HCT116 (cell line): ENCODE measurements around the gene DHPS. TPM values are rescaled to one million over a fixed set of nuclear protein-coding genes. Genes with fewer than 3 reads are reported as not detected.

ENCODE experiments used
- ATAC-seq: fragments of 200-7000 bp; cut with Tn5 transposase; 2 replicates; pipeline ENCODE4 v1.9.1; 2020; ENCODE audit warnings: mild to moderate bottlenecking, moderate library complexity
- BruUV-seq: library from RNA; stranded (reverse); fragments of 400-500 nt; replicated peaks from 2 replicates; lab custom pipeline; 2021; lab: Mats Ljungman, UMichigan
- CTCF ChIA-PET: fragments of 300-600 bp; sonication (Branson Sonifier 250); formaldehyde crosslinking; loops from one replicate; lab custom pipeline; 2021; ENCODE audit warnings: antibody characterized with exemption; lab: Charles Lee
- POLR2A ChIA-PET: fragments of 300-600, 350-600 bp; sonication (Branson Sonifier 250); formaldehyde crosslinking; loops from one replicate; lab custom pipeline; 2021; ENCODE audit warnings: antibody characterized with exemption; lab: Charles Lee
- RAD21 ChIA-PET, 2 experiments: fragments of 300-600 bp; sonication (Branson Sonifier 250); formaldehyde crosslinking; loops; one replicate each; lab custom pipeline; 2023; ENCODE audit warnings: low total read pairs in 2 of 2; ENCODE audit not compliant: uncharacterized antibody in 2 of 2, unreplicated experiment in 2 of 2, low non-redundant PET in 1 of 2; lab: Charles Lee
- DNase-seq: peaks from one replicate; pipeline ENCODE4 v3.0.0-alpha.2; 2010; ENCODE audit warnings: low read depth, low spot score
- H2AFZ ChIP-seq: fragments of 200-600 bp; shearing (Covaris generic), sonication (generic); 2 replicates; pipeline ENCODE4 v1.6.1; 2017; ENCODE audit warnings: low read depth, mixed run types, mixed read lengths, antibody characterized with exemption, low read length; ENCODE audit not compliant: poor library complexity, severe bottlenecking
- H3K27ac ChIP-seq: 2 replicates; pipeline ENCODE4 v1.5.1; 2012; ENCODE audit warnings: low read depth, low read length
- H3K27me3 ChIP-seq: fragments of 200-600 bp; sonication (generic); 2 replicates; pipeline ENCODE4 v1.6.1; 2016; ENCODE audit warnings: mixed run types, low read length, mixed read lengths; ENCODE audit not compliant: insufficient read depth
- H3K36me3 ChIP-seq, 2 experiments: fragments of 200-500 bp in 1 of 2; fragments of 200-600 bp in 1 of 2; sonication (Bioruptor generic) in 1 of 2; sonication (generic) in 1 of 2; 2 replicates each; pipeline versions ENCODE4 v1.5.1 to v1.6.1; 2014 to 2016; ENCODE audit warnings: low read length in 2 of 2, inconsistent platforms in 1 of 2, mixed read lengths in 1 of 2, mixed run types in 1 of 2; ENCODE audit not compliant: insufficient read depth in 2 of 2, control insufficient read depth in 1 of 2
- H3K4me1 ChIP-seq, 2 experiments: fragments of 200-600 bp in 1 of 2; sonication (generic) in 1 of 2; 2 replicates each; pipeline versions ENCODE4 v1.5.1 to v1.6.1; 2012 to 2017; ENCODE audit warnings: low read length in 2 of 2, inconsistent platforms in 1 of 2, mild to moderate bottlenecking in 1 of 2, mixed read lengths in 1 of 2, mixed run types in 1 of 2, moderate library complexity in 1 of 2; ENCODE audit not compliant: insufficient read depth in 2 of 2, control insufficient read depth in 1 of 2
- H3K4me2 ChIP-seq: fragments of 200-600 bp; sonication (generic); 2 replicates; pipeline ENCODE4 v1.6.1; 2017; ENCODE audit warnings: mixed run types, low read length, mixed read lengths
- H3K4me3 ChIP-seq, 2 experiments: fragments of 200-600 bp in 1 of 2; sonication (generic) in 1 of 2; replicated peaks in 1 of 2; 2 replicates each; pipeline ENCODE4 v1.5.1; 2011 to 2016; ENCODE audit warnings: low read length in 2 of 2, control low read depth in 1 of 2, low read depth in 1 of 2, mild to moderate bottlenecking in 1 of 2, mixed read lengths in 1 of 2, mixed run types in 1 of 2
- H3K79me2 ChIP-seq: fragments of 200-600 bp; sonication (generic); 2 replicates; pipeline ENCODE4 v1.6.1; 2017; ENCODE audit warnings: mild to moderate bottlenecking, mixed run types, low read length, moderate library complexity, mixed read lengths; ENCODE audit not compliant: insufficient read depth
- H3K9ac ChIP-seq: fragments of 200-600 bp; sonication (generic); 2 replicates; pipeline ENCODE4 v1.6.1; 2016; ENCODE audit warnings: low read length, mixed read lengths
- H3K9me2 ChIP-seq: fragments of 200-600 bp; sonication (generic), shearing (Covaris generic); 2 replicates; pipeline ENCODE4 v1.6.1; 2017; ENCODE audit warnings: mixed run types, mild to moderate bottlenecking, moderate library complexity; ENCODE audit not compliant: insufficient read depth
- H3K9me3 ChIP-seq, 2 experiments: fragments of 200-500 bp in 1 of 2; fragments of 200-600 bp in 1 of 2; sonication (Bioruptor generic) in 1 of 2; sonication (generic) in 1 of 2; 2 replicates each; pipeline ENCODE4 v1.6.1; 2014 to 2017; ENCODE audit warnings: low read length in 2 of 2, mixed read lengths in 2 of 2, inconsistent platforms in 1 of 2, low read depth in 1 of 2, mild to moderate bottlenecking in 1 of 2, mixed run types in 1 of 2, moderate library complexity in 1 of 2; ENCODE audit not compliant: control insufficient read depth in 1 of 2, insufficient read depth in 1 of 2
- H4K20me1 ChIP-seq: fragments of 200-600 bp; sonication (generic), shearing (Covaris generic); 2 replicates; pipeline ENCODE4 v1.6.1; 2017; ENCODE audit warnings: mixed run types, mild to moderate bottlenecking, moderate library complexity; ENCODE audit not compliant: insufficient read depth
- SIN3A ChIP-seq: IDR thresholded peaks from 2 replicates; pipeline ENCODE4 v1.6.1; 2012; ENCODE audit warnings: low read depth
- intact Hi-C: fragments of 100-400 bp; cut with micrococcal nuclease; formaldehyde crosslinking; loops from 2 replicates; pipeline ENCODE4 v1.10.0; 2022
- total RNA-seq: library from RNA; stranded (reverse); gene quantifications from one replicate; pipeline ENCODE4 v1.2.1, GENCODE V29; 2021; ENCODE audit not compliant: unreplicated experiment
- TF ChIP-seq, protein P1 (sequence below): IDR thresholded peaks from 2 replicates; pipeline ENCODE4 v1.6.1; 2012; ENCODE audit warnings: low read depth

Gene DHPS
- total RNA-seq, 1 experiment from 2014 or later = 134 TPM

DNA sequence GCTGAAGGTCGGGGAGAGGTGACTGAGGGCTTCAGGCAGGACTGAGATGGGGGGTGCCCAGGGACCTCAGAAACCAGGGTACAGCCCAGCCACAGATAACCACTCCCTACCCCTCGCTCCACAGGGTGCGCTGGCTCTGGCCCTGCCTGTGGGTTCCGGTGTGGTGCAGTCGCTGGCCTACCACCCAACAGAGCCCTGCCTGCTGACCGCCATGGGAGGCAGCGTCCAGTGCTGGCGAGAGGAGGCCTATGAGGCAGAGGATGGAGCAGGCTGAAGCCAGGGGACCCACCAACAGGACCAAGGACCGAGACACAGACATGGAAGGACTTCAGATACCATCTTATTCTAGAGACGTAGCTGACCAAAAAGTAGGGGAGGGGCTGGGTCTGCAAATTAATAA, 6.3 kb downstream of the DHPS start:
- Histone ChIP-seq H3K36me3 (peaks cover 25 to 58% of the 10 kb centered on the region in 2 experiments; a peak in 3 of 4 replicates), H3K9me2 (no peaks in the 10 kb centered on the region), H3K9ac (no peak overlapping the region), H4K20me1 (no peaks in the 10 kb centered on the region), H3K4me2 (no peak overlapping the region), H3K4me1 (peaks cover 9 to 18% of the 10 kb centered on the region in 2 experiments; a peak in 3 of 4 replicates), H2AFZ (no peak overlapping the region), H3K9me3 (no peaks in the 10 kb centered on the region), H3K79me2 (peaks cover 32% of the 10 kb centered on the region), H3K27me3 (no peaks in the 10 kb centered on the region), H3K4me3 (no peak overlapping the region), H3K27ac (no peak overlapping the region)
- intact Hi-C loops = no loop called here
- BruUV-seq = no TSS peak
- ChIA-PET CTCF (no interaction called here), POLR2A (no interaction called here), RAD21 (no interaction called here)
- TF ChIP-seq, protein P1, sequence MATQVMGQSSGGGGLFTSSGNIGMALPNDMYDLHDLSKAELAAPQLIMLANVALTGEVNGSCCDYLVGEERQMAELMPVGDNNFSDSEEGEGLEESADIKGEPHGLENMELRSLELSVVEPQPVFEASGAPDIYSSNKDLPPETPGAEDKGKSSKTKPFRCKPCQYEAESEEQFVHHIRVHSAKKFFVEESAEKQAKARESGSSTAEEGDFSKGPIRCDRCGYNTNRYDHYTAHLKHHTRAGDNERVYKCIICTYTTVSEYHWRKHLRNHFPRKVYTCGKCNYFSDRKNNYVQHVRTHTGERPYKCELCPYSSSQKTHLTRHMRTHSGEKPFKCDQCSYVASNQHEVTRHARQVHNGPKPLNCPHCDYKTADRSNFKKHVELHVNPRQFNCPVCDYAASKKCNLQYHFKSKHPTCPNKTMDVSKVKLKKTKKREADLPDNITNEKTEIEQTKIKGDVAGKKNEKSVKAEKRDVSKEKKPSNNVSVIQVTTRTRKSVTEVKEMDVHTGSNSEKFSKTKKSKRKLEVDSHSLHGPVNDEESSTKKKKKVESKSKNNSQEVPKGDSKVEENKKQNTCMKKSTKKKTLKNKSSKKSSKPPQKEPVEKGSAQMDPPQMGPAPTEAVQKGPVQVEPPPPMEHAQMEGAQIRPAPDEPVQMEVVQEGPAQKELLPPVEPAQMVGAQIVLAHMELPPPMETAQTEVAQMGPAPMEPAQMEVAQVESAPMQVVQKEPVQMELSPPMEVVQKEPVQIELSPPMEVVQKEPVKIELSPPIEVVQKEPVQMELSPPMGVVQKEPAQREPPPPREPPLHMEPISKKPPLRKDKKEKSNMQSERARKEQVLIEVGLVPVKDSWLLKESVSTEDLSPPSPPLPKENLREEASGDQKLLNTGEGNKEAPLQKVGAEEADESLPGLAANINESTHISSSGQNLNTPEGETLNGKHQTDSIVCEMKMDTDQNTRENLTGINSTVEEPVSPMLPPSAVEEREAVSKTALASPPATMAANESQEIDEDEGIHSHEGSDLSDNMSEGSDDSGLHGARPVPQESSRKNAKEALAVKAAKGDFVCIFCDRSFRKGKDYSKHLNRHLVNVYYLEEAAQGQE = no peak
- ATAC-seq (no peak), DNase-seq (no peak)

DNA sequence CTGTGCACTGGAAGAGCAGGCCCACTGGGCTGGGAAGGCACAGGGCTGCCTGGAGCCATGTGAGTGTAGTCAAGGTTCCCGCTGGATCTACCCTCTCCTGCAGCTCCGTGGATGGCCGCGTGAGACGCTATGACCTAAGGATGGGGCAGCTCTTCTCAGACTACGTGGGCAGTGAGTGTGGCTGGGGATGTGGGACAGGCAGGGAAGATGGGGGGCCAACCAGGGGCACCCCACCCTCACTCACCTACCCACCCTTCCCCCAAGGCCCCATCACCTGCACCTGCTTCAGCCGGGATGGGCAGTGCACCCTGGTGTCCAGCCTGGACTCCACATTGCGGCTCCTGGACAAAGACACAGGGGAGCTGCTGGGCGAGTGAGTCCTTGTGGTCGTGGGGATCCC, 8.9 kb downstream of the DHPS start:
- CTCF ChIA-PET = interaction anchor here (0.6 to 1.4 kb wide), 6 partner anchors 8 to 748 kb away, joined by 3 to 5 read pairs (median 3); partner anchors contain the start of genes DHPS and ZNF700
- intact Hi-C loops = loop anchor here (1.0 kb wide), 1 partner anchor 108 kb away; no protein-coding TSS in a partner anchor

More for the DNA sequence above, 8.9 kb downstream of the DHPS start:
- Histone ChIP-seq H3K4me2 (no peak overlapping the region), H3K9ac (no peak overlapping the region), H3K27ac (no peak overlapping the region), H3K4me3 (no peak overlapping the region), H3K27me3 (no peaks in the 10 kb centered on the region), H3K79me2 (peaks cover 38% of the 10 kb centered on the region; the same call in 1 of the 2 replicates), H4K20me1 (no peaks in the 10 kb centered on the region), H3K4me1 (peaks cover 14 to 27% of the 10 kb centered on the region in 2 experiments), H3K9me3 (no peaks in the 10 kb centered on the region), H3K36me3 (peaks cover 12 to 42% of the 10 kb centered on the region in 2 experiments; a peak in 3 of 4 replicates), H3K9me2 (no peaks in the 10 kb centered on the region), H2AFZ (no peak overlapping the region)
- ATAC-seq (no peak), DNase-seq (no peak)
- ChIA-PET RAD21 (no interaction called here), POLR2A (no interaction called here)
- no TSS peak for BruUV-seq
- TF ChIP-seq SIN3A = no peak
